IMR-90 (cell line): ENCODE data around the gene LRP1B. TPM values are rescaled to one million over a fixed set of nuclear protein-coding genes. Genes with fewer than 3 reads are reported as not detected.

Experiments
- ATAC-seq: fragments of 200-7000 bp; cut with Tn5 transposase; 2 replicates; pipeline ENCODE4 v1.9.1; 2020; ENCODE audit warnings: low read depth, mild to moderate bottlenecking, moderate library complexity
- BruUV-seq: library from RNA; stranded (reverse); fragments of 400-500 nt; replicated peaks from 2 replicates; lab custom pipeline; 2021; lab: Mats Ljungman, UMichigan
- CTCF ChIA-PET: fragments of 300-600 bp; formaldehyde crosslinking; extraction: SDS; loops from one replicate; lab custom pipeline; 2021; ENCODE audit warnings: antibody characterized with exemption; lab: Yijun Ruan, JAX
- POLR2A ChIA-PET: fragments of 300-600 bp; sonication (Branson Sonifier 250); formaldehyde crosslinking; loops from one replicate; lab custom pipeline; 2022; ENCODE audit warnings: antibody characterized with exemption; ENCODE audit not compliant: unreplicated experiment; lab: Charles Lee
- DNase-seq: peaks from one replicate; pipeline ENCODE4 v3.0.0; 2013
- H2AFZ ChIP-seq: replicated peaks from 2 replicates; pipeline ENCODE3; 2013; ENCODE audit warnings: low read length, mild to moderate bottlenecking; ENCODE audit not compliant: poor library complexity
- H2AK5ac ChIP-seq: 2 replicates; pipeline ENCODE4 v1.6.1; 2013; ENCODE audit warnings: low read depth, low read length, inconsistent platforms
- H2AK9ac ChIP-seq: replicated peaks from 2 replicates; pipeline ENCODE3; 2013; ENCODE audit warnings: mild to moderate bottlenecking, low read depth, low read length, moderate library complexity; ENCODE audit not compliant: poor library complexity
- H2BK120ac ChIP-seq: 2 replicates; pipeline ENCODE4 v1.6.1; 2013; ENCODE audit warnings: low read depth, low read length, inconsistent platforms
- H2BK15ac ChIP-seq: 3 replicates; pipeline ENCODE4 v1.6.1; 2013; ENCODE audit warnings: low read depth, low read length, inconsistent platforms
- H2BK20ac ChIP-seq: 2 replicates; pipeline ENCODE4 v1.6.1; 2013; ENCODE audit warnings: low read depth, mild to moderate bottlenecking, inconsistent platforms, low read length, moderate library complexity
- H2BK5ac ChIP-seq: 2 replicates; pipeline ENCODE4 v1.6.1; 2013; ENCODE audit warnings: mild to moderate bottlenecking, low read depth, low read length, inconsistent platforms; ENCODE audit not compliant: poor library complexity, severe bottlenecking
- H3K14ac ChIP-seq: replicated peaks from 2 replicates; pipeline ENCODE4 v1.6.1; 2013; ENCODE audit warnings: low read depth, low read length, inconsistent platforms
- H3K18ac ChIP-seq: 2 replicates; pipeline ENCODE4 v1.6.1; 2013; ENCODE audit warnings: low read depth, low read length, control low read depth
- H3K23ac ChIP-seq: 2 replicates; pipeline ENCODE4 v1.6.1; 2013; ENCODE audit warnings: low read depth, low read length, inconsistent platforms
- H3K27ac ChIP-seq: 2 replicates; pipeline ENCODE4 v1.5.1; 2013; ENCODE audit warnings: mild to moderate bottlenecking, control low read depth, low read length; ENCODE audit not compliant: insufficient read depth
- H3K27me3 ChIP-seq: 2 replicates; pipeline ENCODE4 v1.6.1; 2013; ENCODE audit warnings: low read length; ENCODE audit not compliant: control insufficient read depth, insufficient read depth
- H3K36me3 ChIP-seq: 2 replicates; pipeline ENCODE4 v1.6.1; 2013; ENCODE audit warnings: low read length, mixed read lengths; ENCODE audit not compliant: control insufficient read depth, insufficient read depth
- H3K4ac ChIP-seq: 2 replicates; pipeline ENCODE4 v1.6.1; 2013; ENCODE audit warnings: low read depth, low read length, inconsistent platforms
- H3K4me1 ChIP-seq: 2 replicates; pipeline ENCODE4 v1.6.1; 2013; ENCODE audit warnings: low read length, mixed read lengths; ENCODE audit not compliant: control insufficient read depth, insufficient read depth
- H3K4me2 ChIP-seq: 2 replicates; pipeline ENCODE4 v1.6.1; 2013; ENCODE audit warnings: low read depth, mild to moderate bottlenecking, control low read depth, low read length, moderate library complexity
- H3K4me3 ChIP-seq: 2 replicates; pipeline ENCODE4 v1.5.1; 2013; ENCODE audit warnings: low read depth, mild to moderate bottlenecking, control low read depth, low read length, moderate library complexity; ENCODE audit not compliant: insufficient read depth
- H3K56ac ChIP-seq: 2 replicates; pipeline ENCODE4 v1.6.1; 2013; ENCODE audit warnings: low read length, inconsistent platforms; ENCODE audit not compliant: insufficient read depth; ENCODE audit errors: extremely low read depth
- H3K79me1 ChIP-seq, 2 experiments: 2 replicates each; pipeline ENCODE4 v1.6.1; 2013; ENCODE audit warnings: low read length in 2 of 2, inconsistent platforms in 1 of 2, low read depth in 1 of 2
- H3K9ac ChIP-seq: 2 replicates; pipeline ENCODE4 v1.6.1; 2013; ENCODE audit warnings: low read depth, low read length, control low read depth
- H3K9me1 ChIP-seq: 2 replicates; pipeline ENCODE4 v1.6.1; 2013; ENCODE audit warnings: low read length, inconsistent platforms; ENCODE audit not compliant: insufficient read depth
- H3K9me3 ChIP-seq: 2 replicates; pipeline ENCODE4 v1.6.1; 2013; ENCODE audit warnings: low read length; ENCODE audit not compliant: control insufficient read depth, insufficient read depth
- H4K20me1 ChIP-seq: 2 replicates; pipeline ENCODE4 v1.6.1; 2013; ENCODE audit warnings: low read length, inconsistent platforms; ENCODE audit not compliant: insufficient read depth
- H4K5ac ChIP-seq: 2 replicates; pipeline ENCODE4 v1.6.1; 2013; ENCODE audit warnings: mild to moderate bottlenecking, low read depth, low read length, control low read depth
- H4K8ac ChIP-seq, 2 experiments: 2 replicates each; pipeline ENCODE4 v1.6.1; 2013; ENCODE audit warnings: low read depth in 2 of 2, low read length in 2 of 2, control low read depth in 1 of 2, inconsistent platforms in 1 of 2
- H4K91ac ChIP-seq: 2 replicates; pipeline ENCODE4 v1.6.1; 2013; ENCODE audit warnings: low read depth, low read length, inconsistent platforms; ENCODE audit not compliant: insufficient read depth
- MAZ ChIP-seq: IDR thresholded peaks from 2 replicates; pipeline ENCODE4 v1.6.1; 2012; ENCODE audit warnings: low read depth, mild to moderate bottlenecking, low read length, improper control_type of control experiment, moderate library complexity, borderline replicate concordance
- RCOR1 ChIP-seq: IDR thresholded peaks from 2 replicates; pipeline ENCODE4 v1.6.1; 2012; ENCODE audit warnings: mild to moderate bottlenecking, low read length, improper control_type of control experiment; ENCODE audit not compliant: insufficient replicate concordance
- WGBS, 2 experiments: methylation state at CpG; one replicate each; pipeline versions ENCODE4 v1.1.5 to v1.1.7; 2013; ENCODE audit warnings: missing lambda C conversion rate in 2 of 2; ENCODE audit not compliant: insufficient read length in 1 of 2; ENCODE audit errors: extremely low coverage in 2 of 2; 5-methylcytosine and 5-hydroxymethylcytosine counted together
- dilution Hi-C: fragments of 300-500 bp; cut with HindIII; formaldehyde crosslinking; loops from one replicate; pipeline ENCODE4 v1.14.3; 2018; ENCODE audit warnings: low sequenced_read_pairs; ENCODE audit not compliant: unreplicated experiment
- in situ Hi-C: fragments of 300-500 bp; cut with MboI; formaldehyde crosslinking; loops from 3 replicates; pipeline ENCODE4 v1.14.3; 2019; ENCODE audit warnings: low sequenced_read_pairs, inconsistent platforms, mixed read lengths
- intact Hi-C: fragments of 100-400 bp; cut with micrococcal nuclease; formaldehyde crosslinking; loops from 2 replicates; pipeline ENCODE4 v1.10.0; 2022
- polyA plus RNA-seq, 3 experiments: library from polyadenylated mRNA; depleted of rRNA; stranded (reverse); fragments of >200 nt; gene quantifications; 2 replicates each; pipeline ENCODE4 v1.2.3, GENCODE V29; 2012; ENCODE audit warnings: low replicate concordance in 1 of 3
- total RNA-seq: library from RNA; depleted of rRNA; stranded (reverse); fragments of >200 nt; gene quantifications from 2 replicates; pipeline ENCODE4 v1.2.3, GENCODE V29; 2012

LRP1B gene
- total and polyA plus RNA-seq, 2 of the 4 experiments (the other 2 are of a cell fraction), result under 0.01 to 0.02 TPM

DNA sequence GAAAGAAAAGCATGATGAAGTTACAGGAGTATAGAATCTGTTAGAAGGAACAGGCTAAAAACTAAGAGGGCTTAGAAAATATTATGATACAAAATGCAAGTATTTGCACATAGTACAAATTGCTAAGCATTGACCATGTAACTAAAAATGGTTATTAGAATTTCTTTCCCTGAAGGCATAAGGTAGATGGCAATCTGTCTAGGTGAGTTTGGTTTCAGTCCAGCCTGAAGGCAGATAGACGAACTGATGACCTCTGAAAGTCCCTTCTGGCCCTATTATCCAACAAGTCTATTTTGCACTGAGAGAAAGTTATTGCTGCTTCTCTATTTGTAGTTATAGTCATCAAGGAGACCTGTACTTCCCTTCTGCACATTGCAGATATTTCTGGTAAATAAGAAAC is 663.5 kb downstream of the LRP1B start:
- no peaks in the 10 kb centered on the region for H3K9me1 ChIP-seq
- H2BK5ac ChIP-seq, result no peak overlapping the region
- no peak overlapping the region for H4K91ac ChIP-seq
- H4K5ac ChIP-seq, result no peak overlapping the region
- H3K23ac ChIP-seq, result no peak overlapping the region
- dilution Hi-C loops, result no loop called here
- no peak overlapping the region for H4K8ac ChIP-seq
- H3K27ac ChIP-seq, result no peak overlapping the region
- H2BK120ac ChIP-seq, result no peak overlapping the region
- WGBS, 2 experiments, result no CpG with 5 or more reads among the region's 1 CpG
- H3K9me3 ChIP-seq, result no peaks in the 10 kb centered on the region
- H2BK15ac ChIP-seq, result no peak overlapping the region
- H3K56ac ChIP-seq, result no peak overlapping the region
- H3K36me3 ChIP-seq, result no peaks in the 10 kb centered on the region
- no peak overlapping the region for H2BK20ac ChIP-seq
- no peak overlapping the region for H2AK5ac ChIP-seq
- CTCF ChIA-PET, result interaction anchor here (0.6 kb wide), 1 partner anchor 1137 kb away, joined by 5 read pairs; no protein-coding TSS in a partner anchor
- no peak for ATAC-seq
- no peak overlapping the region for H3K18ac ChIP-seq
- no peaks in the 10 kb centered on the region for H3K79me1 ChIP-seq
- POLR2A ChIA-PET, result interaction anchor here (0.5 kb wide), 1 partner anchor 196 kb away, joined by 3 read pairs; no protein-coding TSS in a partner anchor
- no TSS peak for BruUV-seq
- H3K9ac ChIP-seq, result no peak overlapping the region
- no peak overlapping the region for H2AFZ ChIP-seq
- no peak overlapping the region for H3K14ac ChIP-seq
- no peak for TF ChIP-seq RCOR1
- no peak for TF ChIP-seq MAZ
- H3K4ac ChIP-seq, result no peak overlapping the region
- no peak overlapping the region for H3K4me2 ChIP-seq
- DNase-seq, result no peak
- no peak overlapping the region for H3K4me3 ChIP-seq
- H4K20me1 ChIP-seq, result no peaks in the 10 kb centered on the region
- in situ Hi-C loops, result no loop called here
- intact Hi-C loops, result no loop called here
- no peaks in the 10 kb centered on the region for H3K4me1 ChIP-seq
- no peaks in the 10 kb centered on the region for H3K27me3 ChIP-seq
- H2AK9ac ChIP-seq, result no peak overlapping the region
